Measurements from ENCODE around the gene BZW1.

Gene BZW1

GRCh38 chr2:200770847-200771246, 40.9 kb upstream of the BZW1 start:
- TF ChIP-seq, protein P1, sequence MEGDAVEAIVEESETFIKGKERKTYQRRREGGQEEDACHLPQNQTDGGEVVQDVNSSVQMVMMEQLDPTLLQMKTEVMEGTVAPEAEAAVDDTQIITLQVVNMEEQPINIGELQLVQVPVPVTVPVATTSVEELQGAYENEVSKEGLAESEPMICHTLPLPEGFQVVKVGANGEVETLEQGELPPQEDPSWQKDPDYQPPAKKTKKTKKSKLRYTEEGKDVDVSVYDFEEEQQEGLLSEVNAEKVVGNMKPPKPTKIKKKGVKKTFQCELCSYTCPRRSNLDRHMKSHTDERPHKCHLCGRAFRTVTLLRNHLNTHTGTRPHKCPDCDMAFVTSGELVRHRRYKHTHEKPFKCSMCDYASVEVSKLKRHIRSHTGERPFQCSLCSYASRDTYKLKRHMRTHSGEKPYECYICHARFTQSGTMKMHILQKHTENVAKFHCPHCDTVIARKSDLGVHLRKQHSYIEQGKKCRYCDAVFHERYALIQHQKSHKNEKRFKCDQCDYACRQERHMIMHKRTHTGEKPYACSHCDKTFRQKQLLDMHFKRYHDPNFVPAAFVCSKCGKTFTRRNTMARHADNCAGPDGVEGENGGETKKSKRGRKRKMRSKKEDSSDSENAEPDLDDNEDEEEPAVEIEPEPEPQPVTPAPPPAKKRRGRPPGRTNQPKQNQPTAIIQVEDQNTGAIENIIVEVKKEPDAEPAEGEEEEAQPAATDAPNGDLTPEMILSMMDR (IDR thresholded peaks at IDR 0.05; ENCODE audit: control insufficient read depth, insufficient read depth, low read depth, low read length, missing control alignments) = no peak
- no peak overlapping the region for H3K4me3 ChIP-seq (ENCODE audit: control insufficient read depth, low read depth, low read length)
- DNase-seq (ENCODE audit: low read depth) = no peak

- DNase-seq (ENCODE audit: low read depth) = no peak
- TF ChIP-seq, protein P1 (IDR thresholded peaks at IDR 0.05; ENCODE audit: control insufficient read depth, insufficient read depth, low read depth, low read length, missing control alignments) = no peak
- H3K4me3 ChIP-seq (ENCODE audit: control insufficient read depth, low read depth, low read length) = no peak overlapping the region
Observed at GRCh38 chr2:200772620-200773019, 39.1 kb upstream of the BZW1 start.

- TF ChIP-seq, protein P1 (IDR thresholded peaks at IDR 0.05; ENCODE audit: control insufficient read depth, insufficient read depth, low read depth, low read length, missing control alignments) = no peak
- no peak overlapping the region for H3K4me3 ChIP-seq (ENCODE audit: control insufficient read depth, low read depth, low read length)
- DNase-seq (ENCODE audit: low read depth) = no peak
Observed at GRCh38 chr2:200773083-200773482, 38.6 kb upstream of the BZW1 start.

DNA sequence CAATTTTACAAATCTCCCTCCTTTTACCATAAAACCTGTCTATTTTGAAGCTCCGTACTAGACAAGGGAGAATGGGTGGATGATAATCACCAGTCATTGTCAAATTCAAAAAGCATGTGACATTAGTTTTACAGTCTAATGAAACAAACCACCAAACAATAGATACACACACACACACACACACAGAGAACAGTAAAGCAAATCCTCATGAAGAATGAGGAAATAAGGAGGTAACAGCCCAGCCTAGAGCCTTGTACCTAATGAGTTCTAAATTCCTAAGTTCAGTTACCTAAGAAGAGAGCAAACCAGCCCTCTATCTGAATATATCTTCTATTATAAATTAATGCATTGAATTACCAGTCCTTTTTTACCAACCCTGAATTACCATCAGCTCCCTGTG, 36.8 kb upstream of the BZW1 start:
- TF ChIP-seq, protein P1 (IDR thresholded peaks at IDR 0.05; ENCODE audit: control insufficient read depth, insufficient read depth, low read depth, low read length, missing control alignments) = no peak
- H3K4me3 ChIP-seq (ENCODE audit: control insufficient read depth, low read depth, low read length) = no peak overlapping the region
- DNase-seq (ENCODE audit: low read depth) = no peak

DNA sequence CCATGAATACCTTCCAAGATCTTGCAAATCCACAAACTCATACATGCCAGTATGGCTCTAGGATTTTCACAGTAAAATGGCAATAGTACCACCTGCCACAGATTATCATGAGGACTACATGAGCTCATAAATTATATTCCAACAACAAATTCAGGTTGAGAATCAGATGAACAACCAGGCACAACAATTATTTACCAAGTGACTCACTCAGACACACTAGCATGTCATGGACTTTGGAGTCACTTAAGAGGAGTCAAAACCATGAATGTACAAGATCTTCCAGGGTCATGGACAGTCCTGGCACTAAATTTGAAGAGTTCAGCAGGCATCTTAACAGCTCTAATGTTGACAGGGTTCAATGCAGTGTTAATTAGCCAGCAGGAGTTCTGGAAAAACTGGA, 34.4 kb upstream of the BZW1 start:
- TF ChIP-seq, protein P1 (IDR thresholded peaks at IDR 0.05; ENCODE audit: control insufficient read depth, insufficient read depth, low read depth, low read length, missing control alignments) = no peak
- H3K4me3 ChIP-seq (ENCODE audit: control insufficient read depth, low read depth, low read length) = no peak overlapping the region
- no peak for DNase-seq (ENCODE audit: low read depth)

- no peak for DNase-seq (ENCODE audit: low read depth)
- no peak overlapping the region for H3K4me3 ChIP-seq (ENCODE audit: control insufficient read depth, low read depth, low read length)
- TF ChIP-seq, protein P1 (IDR thresholded peaks at IDR 0.05; ENCODE audit: control insufficient read depth, insufficient read depth, low read depth, low read length, missing control alignments) = no peak
Observed at GRCh38 chr2:200778038-200778437, 33.7 kb upstream of the BZW1 start.

- H3K4me3 ChIP-seq (ENCODE audit: control insufficient read depth, low read depth, low read length) = no peak overlapping the region
- DNase-seq (ENCODE audit: low read depth) = no peak
- TF ChIP-seq, protein P1 (IDR thresholded peaks at IDR 0.05; ENCODE audit: control insufficient read depth, insufficient read depth, low read depth, low read length, missing control alignments) = no peak
Observed at GRCh38 chr2:200779214-200779613, 32.5 kb upstream of the BZW1 start.

All from AG09309 (cell line).